ENCODE data around the gene DUS2.
A peak's percentile ranks its signal among the peaks of the same experiment; 100 is the strongest.

Gene DUS2

GRCh38 chr16:68062910-68063393 lies 39.9 kb downstream of the DUS2 start:
- Histone ChIP-seq H3K27me3 (ENCODE audit: insufficient read depth, low read depth, severe bottlenecking) (no peaks in the 10 kb centered on the region), H3K4me3 (ENCODE audit: low read depth, low read length) (no peak overlapping the region), H3K36me3 (peaks cover 3% of the 10 kb centered on the region), H3K27ac (no peak overlapping the region), H3K9me3 (ENCODE audit: severe bottlenecking) (no peaks in the 10 kb centered on the region)
- TF ChIP-seq CTCF (IDR thresholded peaks at IDR 0.05; ENCODE audit: low read depth, low read length), result no peak
- no peak for DNase-seq

GRCh38 chr16:68064791-68065365 lies 41.8 kb downstream of the DUS2 start:
- no peaks in the 10 kb centered on the region for H3K9me3 ChIP-seq (ENCODE audit: severe bottlenecking)
- H3K27me3 ChIP-seq (ENCODE audit: insufficient read depth, low read depth, severe bottlenecking), result no peaks in the 10 kb centered on the region
- H3K36me3 ChIP-seq, result peaks cover 3% of the 10 kb centered on the region
- H3K4me3 ChIP-seq (ENCODE audit: low read depth, low read length), result no peak overlapping the region
- no peak overlapping the region for H3K27ac ChIP-seq
- peak; percentile 80 for TF ChIP-seq CTCF (IDR thresholded peaks at IDR 0.05; ENCODE audit: low read depth, low read length)
- DNase-seq, result peak; percentile 73

- H3K9me3 ChIP-seq (ENCODE audit: severe bottlenecking), result no peaks in the 10 kb centered on the region
- no peaks in the 10 kb centered on the region for H3K27me3 ChIP-seq (ENCODE audit: insufficient read depth, low read depth, severe bottlenecking)
- DNase-seq, result no peak
- H3K36me3 ChIP-seq, result peaks cover 5% of the 10 kb centered on the region
- no peak overlapping the region for H3K27ac ChIP-seq
- TF ChIP-seq CTCF (IDR thresholded peaks at IDR 0.05; ENCODE audit: low read depth, low read length), result no peak
- H3K4me3 ChIP-seq (ENCODE audit: low read depth, low read length), result no peak overlapping the region
These were observed 42.7 kb downstream of the DUS2 start for GRCh38 chr16:68065716-68066305.

GRCh38 chr16:68066763-68067162 lies 43.7 kb downstream of the DUS2 start:
- TF ChIP-seq CTCF (IDR thresholded peaks at IDR 0.05; ENCODE audit: low read depth, low read length), result no peak
- no peak for DNase-seq
- Histone ChIP-seq H3K9me3 (ENCODE audit: severe bottlenecking) (no peaks in the 10 kb centered on the region), H3K27me3 (ENCODE audit: insufficient read depth, low read depth, severe bottlenecking) (no peaks in the 10 kb centered on the region), H3K36me3 (peaks cover 14% of the 10 kb centered on the region), H3K4me3 (ENCODE audit: low read depth, low read length) (no peak overlapping the region), H3K27ac (no peak overlapping the region)

GRCh38 chr16:68068926-68069325 lies 45.8 kb downstream of the DUS2 start:
- peaks cover 26% of the 10 kb centered on the region for H3K36me3 ChIP-seq
- no peak for TF ChIP-seq CTCF (IDR thresholded peaks at IDR 0.05; ENCODE audit: low read depth, low read length)
- H3K9me3 ChIP-seq (ENCODE audit: severe bottlenecking), result no peaks in the 10 kb centered on the region
- H3K4me3 ChIP-seq (ENCODE audit: low read depth, low read length), result no peak overlapping the region
- no peak for DNase-seq
- peak overlapping the region; percentile 76 for H3K27ac ChIP-seq
- no peaks in the 10 kb centered on the region for H3K27me3 ChIP-seq (ENCODE audit: insufficient read depth, low read depth, severe bottlenecking)

Measured in WERI-Rb-1 (cell line).